ENCODE measurements around the gene DPF3.

The DPF3 gene

GRCh38 chr14:72701605-72702004, 192.3 kb downstream of the DPF3 start:
- H3K9me3 ChIP-seq (ENCODE audit: insufficient read depth, low read length), result no peaks in the 10 kb centered on the region; the same call in 1 of the 2 replicates
- H3K9ac ChIP-seq (ENCODE audit: insufficient read length, low read depth), result no peak overlapping the region
- no peak for TF ChIP-seq YY1 (IDR thresholded peaks at IDR 0.05; ENCODE audit: insufficient read depth, insufficient read length)
- no peak for TF ChIP-seq ZNF274 (IDR thresholded peaks at IDR 0.05; ENCODE audit: low read depth, low read length)
- TF ChIP-seq SUZ12 (IDR thresholded peaks at IDR 0.05; ENCODE audit: extremely low read depth, insufficient read depth, insufficient read length), result no peak
- no peaks in the 10 kb centered on the region for H3K36me3 ChIP-seq (ENCODE audit: insufficient read depth, insufficient read length, low read length)
- H3K27me3 ChIP-seq (ENCODE audit: insufficient read depth, insufficient read length), result no peaks in the 10 kb centered on the region
- peaks cover 2% of the 10 kb centered on the region for H3K4me1 ChIP-seq (ENCODE audit: insufficient read depth, insufficient read length)
- no peak for DNase-seq (ENCODE audit: low read depth, low spot score)
- no peak overlapping the region for H3K4me3 ChIP-seq (ENCODE audit: insufficient read length, low read depth)

GRCh38 chr14:72701237-72701565, 192.7 kb downstream of the DPF3 start:
- no peak overlapping the region for H3K9ac ChIP-seq (ENCODE audit: insufficient read length, low read depth)
- no peaks in the 10 kb centered on the region for H3K27me3 ChIP-seq (ENCODE audit: insufficient read depth, insufficient read length)
- no peak for DNase-seq (ENCODE audit: low read depth, low spot score)
- no peaks in the 10 kb centered on the region for H3K36me3 ChIP-seq (ENCODE audit: insufficient read depth, insufficient read length, low read length)
- peaks cover 2% of the 10 kb centered on the region for H3K4me1 ChIP-seq (ENCODE audit: insufficient read depth, insufficient read length)
- no peak overlapping the region for H3K4me3 ChIP-seq (ENCODE audit: insufficient read length, low read depth)
- TF ChIP-seq YY1 (IDR thresholded peaks at IDR 0.05; ENCODE audit: insufficient read depth, insufficient read length) (no peak), SUZ12 (IDR thresholded peaks at IDR 0.05; ENCODE audit: extremely low read depth, insufficient read depth, insufficient read length) (no peak)
- no peaks in the 10 kb centered on the region; the same call in 1 of the 2 replicates for H3K9me3 ChIP-seq (ENCODE audit: insufficient read depth, low read length)

DNA sequence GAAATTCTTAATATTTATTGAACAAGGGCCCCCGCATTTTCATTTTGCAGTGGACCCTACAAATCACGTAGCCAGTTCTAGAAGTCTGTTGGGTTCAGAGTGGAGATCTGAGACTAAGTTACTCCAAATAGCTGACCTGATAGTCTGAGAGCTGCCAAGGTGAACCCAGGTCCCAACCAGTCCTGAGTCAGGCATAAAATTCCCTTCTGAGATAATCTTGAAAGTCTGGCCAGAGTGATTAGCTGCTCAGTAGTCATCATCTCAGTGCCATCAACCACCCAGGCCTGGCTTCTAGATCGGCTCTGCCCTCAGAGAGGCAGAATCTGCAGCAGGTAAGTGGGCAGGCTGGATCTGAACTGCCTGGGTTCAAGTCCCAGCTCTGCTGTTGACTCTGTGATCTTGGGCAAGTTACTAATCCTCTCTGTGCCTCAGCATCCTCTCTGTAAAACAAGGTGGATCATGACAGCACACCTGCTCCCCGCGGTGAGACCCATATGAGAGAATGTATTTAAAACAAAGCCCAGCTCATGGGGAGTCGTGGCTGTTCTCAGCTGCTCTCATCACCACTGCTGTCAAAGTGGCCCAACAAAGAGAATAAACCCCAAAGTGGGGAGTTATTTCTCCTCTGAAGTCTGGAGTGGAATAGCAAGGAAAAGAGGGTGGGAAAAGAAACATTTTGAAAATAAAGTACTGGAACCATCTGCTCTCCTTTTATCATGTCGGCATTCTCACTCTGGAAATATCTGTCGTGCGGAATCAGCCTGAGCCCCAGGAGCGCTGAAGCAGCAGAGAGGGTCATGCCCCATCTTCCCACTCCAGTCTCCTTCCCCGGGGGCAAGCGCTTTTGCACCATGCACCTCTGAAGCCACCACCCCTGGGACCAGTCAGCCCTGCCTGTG, 193.3 kb downstream of the DPF3 start:
- no peak overlapping the region for H3K4me3 ChIP-seq (ENCODE audit: insufficient read length, low read depth)
- no peaks in the 10 kb centered on the region for H3K27me3 ChIP-seq (ENCODE audit: insufficient read depth, insufficient read length)
- no peaks in the 10 kb centered on the region for H3K36me3 ChIP-seq (ENCODE audit: insufficient read depth, insufficient read length, low read length)
- no peak overlapping the region for H3K9ac ChIP-seq (ENCODE audit: insufficient read length, low read depth)
- no peaks in the 10 kb centered on the region; the same call in 1 of the 2 replicates for H3K9me3 ChIP-seq (ENCODE audit: insufficient read depth, low read length)
- DNase-seq (ENCODE audit: low read depth, low spot score), result no peak
- TF ChIP-seq YY1 (IDR thresholded peaks at IDR 0.05; ENCODE audit: insufficient read depth, insufficient read length) (no peak), ZNF274 (IDR thresholded peaks at IDR 0.05; ENCODE audit: low read depth, low read length) (no peak), SUZ12 (IDR thresholded peaks at IDR 0.05; ENCODE audit: extremely low read depth, insufficient read depth, insufficient read length) (no peak)
- peaks cover 2% of the 10 kb centered on the region for H3K4me1 ChIP-seq (ENCODE audit: insufficient read depth, insufficient read length)

GRCh38 chr14:72699852-72700257, 194.0 kb downstream of the DPF3 start:
- H3K4me1 ChIP-seq (ENCODE audit: insufficient read depth, insufficient read length), result peaks cover 2% of the 10 kb centered on the region
- no peaks in the 10 kb centered on the region; the same call in 1 of the 2 replicates for H3K9me3 ChIP-seq (ENCODE audit: insufficient read depth, low read length)
- H3K9ac ChIP-seq (ENCODE audit: insufficient read length, low read depth), result no peak overlapping the region
- no peak for TF ChIP-seq SUZ12 (IDR thresholded peaks at IDR 0.05; ENCODE audit: extremely low read depth, insufficient read depth, insufficient read length)
- no peak for TF ChIP-seq YY1 (IDR thresholded peaks at IDR 0.05; ENCODE audit: insufficient read depth, insufficient read length)
- TF ChIP-seq ZNF274 (IDR thresholded peaks at IDR 0.05; ENCODE audit: low read depth, low read length), result no peak
- H3K36me3 ChIP-seq (ENCODE audit: insufficient read depth, insufficient read length, low read length), result no peaks in the 10 kb centered on the region
- no peaks in the 10 kb centered on the region for H3K27me3 ChIP-seq (ENCODE audit: insufficient read depth, insufficient read length)
- no peak for DNase-seq (ENCODE audit: low read depth, low spot score)
- H3K4me3 ChIP-seq (ENCODE audit: insufficient read length, low read depth), result no peak overlapping the region

DNA sequence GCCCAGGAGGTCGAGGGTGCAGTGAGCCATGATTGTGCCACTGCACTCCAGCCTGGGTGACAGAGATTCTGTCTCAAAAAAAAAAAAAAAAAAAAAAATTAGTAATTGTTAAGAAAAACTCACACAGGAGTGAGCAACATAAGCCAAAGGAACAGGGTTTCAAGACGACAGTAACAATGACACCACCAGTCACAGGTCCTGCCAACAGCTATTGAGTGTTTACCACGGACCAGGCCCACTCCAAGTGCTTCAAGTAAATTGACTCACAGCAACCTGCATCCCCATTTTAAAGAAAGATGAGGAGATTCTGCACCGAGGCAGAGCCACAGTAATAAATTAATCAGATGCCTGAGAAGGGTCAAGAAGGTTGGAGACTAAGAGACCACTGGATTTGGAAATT, 194.5 kb downstream of the DPF3 start:
- no peak overlapping the region for H3K9ac ChIP-seq (ENCODE audit: insufficient read length, low read depth)
- no peaks in the 10 kb centered on the region for H3K9me3 ChIP-seq (ENCODE audit: insufficient read depth, low read length)
- H3K27me3 ChIP-seq (ENCODE audit: insufficient read depth, insufficient read length), result no peaks in the 10 kb centered on the region
- no peak for TF ChIP-seq YY1 (IDR thresholded peaks at IDR 0.05; ENCODE audit: insufficient read depth, insufficient read length)
- no peak for TF ChIP-seq SUZ12 (IDR thresholded peaks at IDR 0.05; ENCODE audit: extremely low read depth, insufficient read depth, insufficient read length)
- TF ChIP-seq ZNF274 (IDR thresholded peaks at IDR 0.05; ENCODE audit: low read depth, low read length), result no peak
- DNase-seq (ENCODE audit: low read depth, low spot score), result no peak
- no peaks in the 10 kb centered on the region for H3K36me3 ChIP-seq (ENCODE audit: insufficient read depth, insufficient read length, low read length)
- no peak overlapping the region for H3K4me3 ChIP-seq (ENCODE audit: insufficient read length, low read depth)
- H3K4me1 ChIP-seq (ENCODE audit: insufficient read depth, insufficient read length), result peaks cover 2% of the 10 kb centered on the region

GRCh38 chr14:72692696-72693095, 201.2 kb downstream of the DPF3 start:
- no peak overlapping the region for H3K4me3 ChIP-seq (ENCODE audit: insufficient read length, low read depth)
- TF ChIP-seq SUZ12 (IDR thresholded peaks at IDR 0.05; ENCODE audit: extremely low read depth, insufficient read depth, insufficient read length) (no peak), YY1 (IDR thresholded peaks at IDR 0.05; ENCODE audit: insufficient read depth, insufficient read length) (no peak), ZNF274 (IDR thresholded peaks at IDR 0.05; ENCODE audit: low read depth, low read length) (no peak)
- no peaks in the 10 kb centered on the region for H3K27me3 ChIP-seq (ENCODE audit: insufficient read depth, insufficient read length)
- H3K36me3 ChIP-seq (ENCODE audit: insufficient read depth, insufficient read length, low read length), result no peaks in the 10 kb centered on the region
- DNase-seq (ENCODE audit: low read depth, low spot score), result peak; percentile 36
- H3K4me1 ChIP-seq (ENCODE audit: insufficient read depth, insufficient read length), result peaks cover 7% of the 10 kb centered on the region
- no peak overlapping the region for H3K9ac ChIP-seq (ENCODE audit: insufficient read length, low read depth)
- no peaks in the 10 kb centered on the region for H3K9me3 ChIP-seq (ENCODE audit: insufficient read depth, low read length)

GRCh38 chr14:72690324-72690723, 203.6 kb downstream of the DPF3 start:
- H3K4me3 ChIP-seq (ENCODE audit: insufficient read length, low read depth), result no peak overlapping the region
- no peak for DNase-seq (ENCODE audit: low read depth, low spot score)
- no peak for TF ChIP-seq YY1 (IDR thresholded peaks at IDR 0.05; ENCODE audit: insufficient read depth, insufficient read length)
- TF ChIP-seq ZNF274 (IDR thresholded peaks at IDR 0.05; ENCODE audit: low read depth, low read length), result no peak
- TF ChIP-seq SUZ12 (IDR thresholded peaks at IDR 0.05; ENCODE audit: extremely low read depth, insufficient read depth, insufficient read length), result no peak

More at GRCh38 chr14:72690324-72690723, 203.6 kb downstream of the DPF3 start:
- Histone ChIP-seq H3K9ac (ENCODE audit: insufficient read length, low read depth) (no peak overlapping the region), H3K27me3 (ENCODE audit: insufficient read depth, insufficient read length) (no peaks in the 10 kb centered on the region), H3K4me1 (ENCODE audit: insufficient read depth, insufficient read length) (peaks cover 7% of the 10 kb centered on the region), H3K36me3 (ENCODE audit: insufficient read depth, insufficient read length, low read length) (no peaks in the 10 kb centered on the region), H3K9me3 (ENCODE audit: insufficient read depth, low read length) (no peaks in the 10 kb centered on the region)
